Endothelial cell of umbilical vein (primary cell): ENCODE measurements around the gene FOXL2. TPM values are rescaled to one million over a fixed set of nuclear protein-coding genes. Genes with fewer than 3 reads are reported as not detected.

Experiments
- BruUV-seq: library from RNA; stranded (reverse); fragments of 400-500 nt; replicated peaks from 2 replicates; lab custom pipeline; 2021; lab: Mats Ljungman, UMichigan
- CTCF ChIA-PET: fragments of 300-600, 350-600 bp; sonication (Branson Sonifier 250); formaldehyde crosslinking; loops from one replicate; lab custom pipeline; 2021; ENCODE audit warnings: antibody characterized with exemption, inconsistent platforms; lab: Charles Lee
- POLR2A ChIA-PET: fragments of 300-600, 350-600 bp; sonication (Branson Sonifier 250); formaldehyde crosslinking; loops from one replicate; lab custom pipeline; 2021; ENCODE audit warnings: antibody characterized with exemption, inconsistent platforms; lab: Charles Lee
- DNase-seq: peaks from one replicate; pipeline ENCODE4 v3.0.0-alpha.2; 2011; ENCODE audit warnings: low read depth, low spot score
- FAIRE-seq: peaks from 2 replicates; lab custom pipeline; 2011; peaks lifted over from hg19 to GRCh38; lab: Jason Lieb, UNC
- H2AFZ ChIP-seq: 2 replicates; pipeline ENCODE4 v1.6.0; 2012; ENCODE audit warnings: low read depth, low read length, control low read depth, inconsistent platforms
- H3K27ac ChIP-seq: 2 replicates; pipeline ENCODE4 v1.5.1; 2011; ENCODE audit warnings: low read depth, mild to moderate bottlenecking, control low read depth, low read length, moderate library complexity; ENCODE audit not compliant: insufficient read depth
- H3K27me3 ChIP-seq, 2 experiments: 2 replicates each; pipeline versions ENCODE4 v1.6.0 to v1.6.1; 2011; ENCODE audit warnings: low read length in 2 of 2, mixed read lengths in 1 of 2; ENCODE audit not compliant: control insufficient read depth in 2 of 2, insufficient read depth in 2 of 2
- H3K36me3 ChIP-seq, 2 experiments: 2 replicates in 1 of 2; 3 replicates in 1 of 2; pipeline ENCODE4 v1.5.1; 2011; ENCODE audit warnings: low read length in 2 of 2, mild to moderate bottlenecking in 1 of 2, moderate library complexity in 1 of 2; ENCODE audit not compliant: control insufficient read depth in 2 of 2, insufficient read depth in 2 of 2; ENCODE audit errors: extremely low read depth in 1 of 2
- H3K4me1 ChIP-seq: 3 replicates; pipeline ENCODE4 v1.5.1; 2011; ENCODE audit warnings: mild to moderate bottlenecking, low read length; ENCODE audit not compliant: control insufficient read depth, insufficient read depth; ENCODE audit errors: extremely low read depth
- H3K4me2 ChIP-seq: 2 replicates; pipeline ENCODE4 v1.6.1; 2011; ENCODE audit warnings: low read length, control low read depth, mixed read lengths; ENCODE audit not compliant: insufficient read depth
- H3K4me3 ChIP-seq, 3 experiments: fragments of 200-600 bp in 1 of 3; sonication (generic), shearing (Covaris generic) in 1 of 3; replicated peaks in 1 of 3; 2 replicates each; pipeline ENCODE4 v1.5.1; 2011 to 2016; ENCODE audit warnings: control low read depth in 3 of 3, low read length in 3 of 3, mild to moderate bottlenecking in 2 of 3, inconsistent platforms in 1 of 3, low read depth in 1 of 3, moderate library complexity in 1 of 3; ENCODE audit not compliant: insufficient read depth in 1 of 3
- H3K79me2 ChIP-seq: 2 replicates; pipeline ENCODE4 v1.6.0; 2012; ENCODE audit warnings: low read length, inconsistent platforms; ENCODE audit not compliant: control insufficient read depth, insufficient read depth
- H3K9ac ChIP-seq: replicated peaks from 2 replicates; pipeline ENCODE3; 2011; ENCODE audit warnings: low read length, control low read depth; ENCODE audit not compliant: insufficient read depth; ENCODE audit errors: extremely low read depth
- H3K9me1 ChIP-seq: replicated peaks from 3 replicates; pipeline ENCODE4 v1.6.0; 2011; ENCODE audit warnings: mild to moderate bottlenecking, low read length; ENCODE audit not compliant: control insufficient read depth, insufficient read depth; ENCODE audit errors: extremely low read depth
- H3K9me3 ChIP-seq: replicated peaks from 2 replicates; pipeline ENCODE4 v1.5.1; 2012; ENCODE audit warnings: low read length, inconsistent platforms; ENCODE audit not compliant: control insufficient read depth, insufficient read depth
- H4K20me1 ChIP-seq: replicated peaks from 2 replicates; pipeline ENCODE3; 2011; ENCODE audit warnings: mild to moderate bottlenecking, low read length; ENCODE audit not compliant: control insufficient read depth, insufficient read depth; ENCODE audit errors: extremely low read depth
- EZH2 ChIP-seq: IDR thresholded peaks from 2 replicates; pipeline ENCODE4 v1.6.1; 2012; ENCODE audit warnings: borderline replicate concordance, low read depth, mild to moderate bottlenecking, moderate library complexity, low read length, inconsistent platforms; ENCODE audit not compliant: severe bottlenecking
- FOS ChIP-seq: IDR thresholded peaks from 2 replicates; pipeline ENCODE4 v1.6.1; 2011; ENCODE audit warnings: mild to moderate bottlenecking, low read length, moderate library complexity, borderline replicate concordance; ENCODE audit not compliant: insufficient read depth
- GATA2 ChIP-seq: IDR thresholded peaks from 2 replicates; pipeline ENCODE4 v1.7.0; 2011; ENCODE audit warnings: low read depth, mild to moderate bottlenecking, moderate library complexity, mixed read lengths, low read length; ENCODE audit not compliant: insufficient read length, insufficient read depth
- JUN ChIP-seq: IDR thresholded peaks from 2 replicates; pipeline ENCODE4 v1.6.1; 2011; ENCODE audit warnings: borderline replicate concordance, low read depth; ENCODE audit not compliant: insufficient read length, insufficient read depth
- MYC ChIP-seq: IDR thresholded peaks from one replicate; pipeline ENCODE4 v1.6.1; 2011; ENCODE audit warnings: mild to moderate bottlenecking, low read depth, low read length
- POLR2A ChIP-seq: IDR thresholded peaks from 2 replicates; pipeline ENCODE4 v1.6.1; 2012; ENCODE audit warnings: low read depth, mild to moderate bottlenecking, control low read depth, low read length
- POLR2AphosphoS5 ChIP-seq: IDR thresholded peaks from 2 replicates; pipeline ENCODE4 v1.6.1; 2012; ENCODE audit warnings: low read depth, mild to moderate bottlenecking, control low read depth, low read length, moderate library complexity; ENCODE audit not compliant: insufficient read depth
- dilution Hi-C: fragments of 300-500 bp; cut with MboI; formaldehyde crosslinking; loops from one replicate; pipeline ENCODE4 v1.15.0; 2019; ENCODE audit warnings: low sequenced_read_pairs; ENCODE audit not compliant: extremely low pct_ligation_motif_present
- intact Hi-C: fragments of 100-400 bp; cut with micrococcal nuclease; formaldehyde crosslinking; loops from one replicate; pipeline ENCODE4 v1.10.0; 2022
- polyA plus RNA-seq, 4 experiments: library from polyadenylated mRNA; depleted of rRNA in 3 of 4; stranded (reverse) in 3 of 4; unstranded in 1 of 4; fragments of >200 nt; gene quantifications; 2 replicates each; pipeline versions ENCODE4 v1.2.1 to v1.2.3, GENCODE V29; 2011 to 2012; ENCODE audit warnings: missing spikeins in 1 of 4
- total RNA-seq: library from RNA; stranded (reverse); gene quantifications from 2 replicates; pipeline ENCODE4 v1.2.3, GENCODE V29; 2021
- TF ChIP-seq, protein P1 (sequence below), 2 donors: IDR thresholded peaks; 1 replicate in 1 of 2; 2 replicates in 1 of 2; pipeline ENCODE4 v1.5.1; 2011; ENCODE audit warnings: low read length in 2 of 2, mild to moderate bottlenecking in 2 of 2, moderate library complexity in 2 of 2, control low read depth in 1 of 2, inconsistent platforms in 1 of 2, low read depth in 1 of 2; ENCODE audit not compliant: insufficient read depth in 1 of 2; ENCODE audit errors: extremely low read depth in 1 of 2
- TF ChIP-seq, protein P2 (sequence below): IDR thresholded peaks from 2 replicates; pipeline ENCODE4 v1.6.1; 2011; ENCODE audit not compliant: insufficient read depth, insufficient read length

Gene FOXL2
- total and polyA plus RNA-seq, 2 donors (not counting 3 experiments of a cell fraction or from before 2014, with no cell fraction given), result not detected

DNA sequence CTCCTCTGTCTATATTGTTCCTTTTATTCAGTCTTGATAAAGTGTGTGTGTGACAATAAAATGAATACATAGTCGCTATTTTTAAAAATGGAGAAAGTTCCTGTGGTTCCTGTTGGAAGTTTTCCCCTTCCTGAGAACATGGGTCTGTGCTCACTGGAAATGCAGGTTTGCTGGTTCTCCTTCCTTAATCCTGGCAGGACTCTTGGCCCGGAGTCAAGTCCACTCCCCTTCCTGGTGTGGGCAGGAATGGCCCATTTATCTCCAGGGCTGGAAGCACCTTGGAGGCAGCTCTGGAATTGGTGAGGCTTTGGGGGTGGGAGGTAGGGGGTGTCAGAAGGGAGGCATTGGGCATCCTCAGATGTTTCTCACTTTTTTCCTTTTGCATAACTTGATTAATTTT, 30.1 kb downstream of the FOXL2 start:
- H3K9me3 ChIP-seq, result no peaks in the 10 kb centered on the region
- H3K36me3 ChIP-seq, result no peaks in the 10 kb centered on the region
- POLR2A ChIA-PET, result interaction anchor here (0.7 to 1.7 kb wide), 3 partner anchors 9 to 323 kb away, joined by 4 to 11 read pairs (median 4); partner anchors contain the start of gene CEP70
- CTCF ChIA-PET, result interaction anchor here (0.6 to 13.0 kb wide), 36 partner anchors 8 to 499 kb away, joined by 3 to 862 read pairs (median 17); partner anchors contain the start of genes CEP70, FAIM, FOXL2 and FOXL2NB
- peaks cover 12% of the 10 kb centered on the region for H3K4me1 ChIP-seq
- BruUV-seq, result no TSS peak
- H4K20me1 ChIP-seq, result no peaks in the 10 kb centered on the region
- DNase-seq, result no peak
- FAIRE-seq, result no peak
- no peaks in the 10 kb centered on the region for H3K9me1 ChIP-seq
- peak overlapping the region; percentile 46 for H2AFZ ChIP-seq
- dilution Hi-C loops (no loop called here), intact Hi-C loops (loop anchor here (1.0 kb wide), 1 partner anchor 323 kb away; the partner anchor contains the start of gene CEP70)
- TF ChIP-seq MYC, result no peak
- TF ChIP-seq JUN, result no peak
- TF ChIP-seq POLR2AphosphoS5, result no peak
- TF ChIP-seq, protein P1, sequence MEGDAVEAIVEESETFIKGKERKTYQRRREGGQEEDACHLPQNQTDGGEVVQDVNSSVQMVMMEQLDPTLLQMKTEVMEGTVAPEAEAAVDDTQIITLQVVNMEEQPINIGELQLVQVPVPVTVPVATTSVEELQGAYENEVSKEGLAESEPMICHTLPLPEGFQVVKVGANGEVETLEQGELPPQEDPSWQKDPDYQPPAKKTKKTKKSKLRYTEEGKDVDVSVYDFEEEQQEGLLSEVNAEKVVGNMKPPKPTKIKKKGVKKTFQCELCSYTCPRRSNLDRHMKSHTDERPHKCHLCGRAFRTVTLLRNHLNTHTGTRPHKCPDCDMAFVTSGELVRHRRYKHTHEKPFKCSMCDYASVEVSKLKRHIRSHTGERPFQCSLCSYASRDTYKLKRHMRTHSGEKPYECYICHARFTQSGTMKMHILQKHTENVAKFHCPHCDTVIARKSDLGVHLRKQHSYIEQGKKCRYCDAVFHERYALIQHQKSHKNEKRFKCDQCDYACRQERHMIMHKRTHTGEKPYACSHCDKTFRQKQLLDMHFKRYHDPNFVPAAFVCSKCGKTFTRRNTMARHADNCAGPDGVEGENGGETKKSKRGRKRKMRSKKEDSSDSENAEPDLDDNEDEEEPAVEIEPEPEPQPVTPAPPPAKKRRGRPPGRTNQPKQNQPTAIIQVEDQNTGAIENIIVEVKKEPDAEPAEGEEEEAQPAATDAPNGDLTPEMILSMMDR (IDR thresholded peaks at IDR 0.05; ENCODE audit: extremely low read depth in 1 of 2, insufficient read depth in 1 of 2, low read depth in 1 of 2, low read length in 2 of 2), result no peak
- no peak for TF ChIP-seq GATA2
- no peak for TF ChIP-seq EZH2
- TF ChIP-seq FOS, result no peak
- TF ChIP-seq, protein P2, sequence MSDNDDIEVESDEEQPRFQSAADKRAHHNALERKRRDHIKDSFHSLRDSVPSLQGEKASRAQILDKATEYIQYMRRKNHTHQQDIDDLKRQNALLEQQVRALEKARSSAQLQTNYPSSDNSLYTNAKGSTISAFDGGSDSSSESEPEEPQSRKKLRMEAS, result no peak
- TF ChIP-seq POLR2A, result no peak
- no peak overlapping the region for H3K27ac ChIP-seq
- no peaks in the 10 kb centered on the region for H3K79me2 ChIP-seq
- no peaks in the 10 kb centered on the region for H3K27me3 ChIP-seq
- no peak overlapping the region for H3K4me2 ChIP-seq
- H3K9ac ChIP-seq, result no peak overlapping the region
- no peak overlapping the region for H3K4me3 ChIP-seq
